GM12873 (cell line): ENCODE data around the gene PDIK1L.

ENCODE experiments used
- TF ChIP-seq, protein P1 (sequence below): IDR thresholded peaks from 2 replicates; pipeline ENCODE4 v1.5.1; 2012; ENCODE audit warnings: low read depth, mild to moderate bottlenecking, moderate library complexity, low read length, control low read depth; ENCODE audit not compliant: insufficient read depth; ENCODE audit errors: missing control alignments

The PDIK1L gene

DNA sequence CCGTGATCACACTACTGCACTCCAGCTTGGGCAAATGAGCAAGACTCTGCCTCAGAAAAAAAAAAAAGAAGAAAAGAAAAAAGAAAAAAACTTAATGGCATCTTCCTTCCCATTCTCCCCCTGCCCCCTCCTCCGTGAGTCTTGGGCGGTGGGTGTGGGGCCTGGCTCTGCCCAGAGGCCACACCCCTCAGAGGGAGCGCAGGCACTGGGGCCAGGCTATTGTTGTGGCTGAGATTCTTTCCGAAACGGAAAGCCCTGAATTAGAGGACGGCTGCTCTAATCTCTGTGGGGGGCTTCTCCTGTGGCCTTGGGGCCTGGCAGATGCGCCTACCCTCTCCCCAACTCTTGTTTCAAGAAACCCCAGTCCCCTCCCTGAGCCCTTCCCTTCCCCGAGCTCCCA is 43.1 kb downstream of the PDIK1L start:
- TF ChIP-seq, protein P1, sequence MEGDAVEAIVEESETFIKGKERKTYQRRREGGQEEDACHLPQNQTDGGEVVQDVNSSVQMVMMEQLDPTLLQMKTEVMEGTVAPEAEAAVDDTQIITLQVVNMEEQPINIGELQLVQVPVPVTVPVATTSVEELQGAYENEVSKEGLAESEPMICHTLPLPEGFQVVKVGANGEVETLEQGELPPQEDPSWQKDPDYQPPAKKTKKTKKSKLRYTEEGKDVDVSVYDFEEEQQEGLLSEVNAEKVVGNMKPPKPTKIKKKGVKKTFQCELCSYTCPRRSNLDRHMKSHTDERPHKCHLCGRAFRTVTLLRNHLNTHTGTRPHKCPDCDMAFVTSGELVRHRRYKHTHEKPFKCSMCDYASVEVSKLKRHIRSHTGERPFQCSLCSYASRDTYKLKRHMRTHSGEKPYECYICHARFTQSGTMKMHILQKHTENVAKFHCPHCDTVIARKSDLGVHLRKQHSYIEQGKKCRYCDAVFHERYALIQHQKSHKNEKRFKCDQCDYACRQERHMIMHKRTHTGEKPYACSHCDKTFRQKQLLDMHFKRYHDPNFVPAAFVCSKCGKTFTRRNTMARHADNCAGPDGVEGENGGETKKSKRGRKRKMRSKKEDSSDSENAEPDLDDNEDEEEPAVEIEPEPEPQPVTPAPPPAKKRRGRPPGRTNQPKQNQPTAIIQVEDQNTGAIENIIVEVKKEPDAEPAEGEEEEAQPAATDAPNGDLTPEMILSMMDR: no peak

- TF ChIP-seq, protein P1: no peak
Measured at GRCh38 chr1:26155370-26156284, 44.0 kb downstream of the PDIK1L start.

GRCh38 chr1:26156285-26157038 is 44.8 kb downstream of the PDIK1L start:
- TF ChIP-seq, protein P1: no peak

DNA sequence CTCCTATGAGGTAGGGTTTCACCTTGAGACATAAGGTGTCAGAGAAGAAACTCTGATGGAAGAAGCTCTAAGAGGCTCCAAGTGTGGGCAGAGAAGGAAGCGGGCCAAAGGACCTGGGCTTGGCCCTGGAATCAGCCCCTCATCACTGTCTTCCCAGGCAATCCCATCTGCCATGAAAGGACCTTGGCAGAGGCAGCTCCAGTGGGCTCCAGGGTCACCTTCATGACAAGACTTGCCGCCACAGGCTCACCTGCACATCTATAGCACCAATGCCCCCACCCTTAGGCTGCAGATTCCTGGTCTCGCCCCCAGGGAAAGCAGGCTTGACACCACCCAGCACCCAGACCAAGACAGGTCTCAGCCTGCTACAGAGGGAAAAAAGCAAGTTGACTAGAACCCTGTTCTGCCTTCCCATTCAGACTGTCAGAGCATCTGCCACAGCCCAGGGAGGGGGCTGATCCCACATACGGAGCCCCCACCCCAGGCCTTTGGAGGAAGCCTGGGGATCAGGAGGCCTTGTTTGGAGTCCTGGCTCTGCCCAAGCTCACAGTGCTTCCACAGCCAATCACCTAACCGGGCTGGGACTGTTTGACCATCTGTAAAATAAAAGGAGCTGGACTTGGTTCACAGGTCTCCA is 46.8 kb downstream of the PDIK1L start:
- TF ChIP-seq, protein P1: no peak

- TF ChIP-seq, protein P1: no peak
Measured at GRCh38 chr1:26158908-26159742, 47.5 kb downstream of the PDIK1L start, which contains the start of gene FAM110D. Gene FAM110D (plus strand): TSS chr1:26159079. CDS start chr1:26161292, 2,213 bp downstream.

- TF ChIP-seq, protein P1: no peak
Measured at GRCh38 chr1:26159743-26160039, 48.1 kb downstream of the PDIK1L start.
